GM12892 (cell line): Measurements from ENCODE around the gene MYL11.

Source experiments
- POLR2A ChIP-seq: IDR thresholded peaks from 2 replicates; pipeline ENCODE4 v1.6.1; 2011; ENCODE audit warnings: low read depth, low read length, control low read depth
- POLR2AphosphoS5 ChIP-seq: IDR thresholded peaks from 2 replicates; pipeline ENCODE4 v1.6.1; 2011; ENCODE audit warnings: low read depth, low read length, control low read depth

DNA sequence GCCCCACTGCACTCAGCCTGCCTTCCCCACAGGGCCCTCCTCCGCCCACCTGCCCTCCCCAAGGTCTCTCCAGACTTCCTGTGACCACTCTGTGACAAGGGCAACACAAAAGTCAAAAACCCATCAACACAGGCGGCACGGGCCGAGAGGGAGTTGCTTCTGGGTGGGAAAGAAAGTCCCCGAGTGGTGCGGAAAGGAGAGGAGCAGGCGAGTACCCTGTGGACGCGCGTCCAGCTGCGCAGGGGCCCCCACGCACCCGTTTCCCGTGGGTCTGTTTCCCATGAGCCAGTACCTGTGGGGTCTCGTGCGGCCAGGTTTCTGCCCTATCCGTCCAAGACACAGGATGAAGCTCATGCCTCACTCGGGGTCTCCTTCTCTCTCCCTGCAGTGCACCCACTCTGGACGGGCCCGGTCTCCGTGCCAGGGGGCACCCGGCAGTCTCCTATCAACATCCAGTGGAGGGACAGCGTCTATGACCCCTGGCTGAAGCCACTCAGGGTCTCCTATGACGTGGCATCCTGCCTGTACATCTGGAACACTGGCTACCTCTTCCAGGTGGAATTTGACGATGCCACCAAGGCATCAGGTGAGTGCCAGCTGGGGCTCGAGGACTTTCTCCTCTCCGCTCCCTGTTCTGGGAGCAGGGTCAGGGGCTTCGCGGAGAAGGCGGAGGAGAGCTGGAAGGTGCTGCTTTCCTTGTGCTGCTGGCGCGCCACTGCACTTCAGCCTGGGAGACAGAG, 31.7 kb upstream of the MYL11 start:
- TF ChIP-seq POLR2A = no peak
- TF ChIP-seq POLR2AphosphoS5 = no peak
